ENCODE results near the gene LRRC55.

LRRC55 gene

GRCh38 chr11:57181678-57182305, at the start of gene LRRC55:
Gene LRRC55 (plus strand): TSS chr11:57181953. CDS start chr11:57182023, 70 bp downstream.
- no peak for DNase-seq

GRCh38 chr11:57133366-57134038, 48.3 kb upstream of the LRRC55 start:
- no peak for DNase-seq

GRCh38 chr11:57134284-57134683, 47.5 kb upstream of the LRRC55 start:
- no peak for DNase-seq

- DNase-seq, result no peak
Observed at GRCh38 chr11:57135020-57135751, 46.6 kb upstream of the LRRC55 start.

- DNase-seq, result no peak
Observed at GRCh38 chr11:57140568-57140967, 41.2 kb upstream of the LRRC55 start.

GRCh38 chr11:57143459-57143858, 38.3 kb upstream of the LRRC55 start:
- no peak for DNase-seq

GRCh38 chr11:57144075-57144474, 37.7 kb upstream of the LRRC55 start:
- DNase-seq, result no peak

- no peak for DNase-seq
Observed at GRCh38 chr11:57144531-57145320, 37.0 kb upstream of the LRRC55 start.

GRCh38 chr11:57146301-57146700, 35.5 kb upstream of the LRRC55 start:
- DNase-seq, result no peak

- no peak for DNase-seq
Observed at GRCh38 chr11:57148621-57149020, 33.1 kb upstream of the LRRC55 start.

GRCh38 chr11:57150454-57150917, 31.3 kb upstream of the LRRC55 start:
- DNase-seq, result no peak

GRCh38 chr11:57152134-57152533, 29.6 kb upstream of the LRRC55 start:
- no peak for DNase-seq

GRCh38 chr11:57153448-57153847, 28.3 kb upstream of the LRRC55 start:
- DNase-seq, result no peak

GRCh38 chr11:57154739-57155138, 27.0 kb upstream of the LRRC55 start:
- DNase-seq, result no peak

GRCh38 chr11:57155400-57155799, 26.4 kb upstream of the LRRC55 start:
- DNase-seq, result no peak

- no peak for DNase-seq
Observed at GRCh38 chr11:57155838-57156607, 25.7 kb upstream of the LRRC55 start.

GRCh38 chr11:57156928-57157327, 24.8 kb upstream of the LRRC55 start:
- DNase-seq, result no peak

- no peak for DNase-seq
Observed at GRCh38 chr11:57157624-57158023, 24.1 kb upstream of the LRRC55 start.

- DNase-seq, result no peak
Observed at GRCh38 chr11:57158180-57158579, 23.6 kb upstream of the LRRC55 start.

- no peak for DNase-seq
Observed at GRCh38 chr11:57158599-57158998, 23.2 kb upstream of the LRRC55 start.

GRCh38 chr11:57160665-57161064, 21.1 kb upstream of the LRRC55 start:
- DNase-seq, result no peak

- no peak for DNase-seq
Observed at GRCh38 chr11:57161351-57161750, 20.4 kb upstream of the LRRC55 start.
